GM18508 (cell line): ENCODE measurements around the gene ESPL1.

Experiments used
- ATAC-seq: cut with Tn5 transposase; IDR thresholded peaks from one replicate; pipeline ENCODE4 v1.9.1; 2021; ENCODE audit warnings: moderate number of reproducible peaks; ENCODE audit not compliant: insufficient read depth, unreplicated experiment

Gene ESPL1

GRCh38 chr12:53333289-53333688 lies 65.2 kb downstream of the ESPL1 start:
- ATAC-seq: no peak

GRCh38 chr12:53333845-53334244 lies 65.7 kb downstream of the ESPL1 start:
- ATAC-seq: no peak

GRCh38 chr12:53334822-53335221 lies 66.7 kb downstream of the ESPL1 start:
- ATAC-seq: no peak

GRCh38 chr12:53336181-53336681 lies 68.1 kb downstream of the ESPL1 start, which contains the start of gene SP7:
Gene SP7 (minus strand): TSS chr12:53336354. CDS start chr12:53335646, 708 bp downstream.
- no peak for ATAC-seq

GRCh38 chr12:53338017-53338416 lies 69.9 kb downstream of the ESPL1 start:
- ATAC-seq: no peak

GRCh38 chr12:53338916-53339315 lies 70.8 kb downstream of the ESPL1 start:
- ATAC-seq: no peak

- ATAC-seq: no peak
These were observed 72.3 kb downstream of the ESPL1 start for GRCh38 chr12:53340398-53340797.
